ENCODE data around the gene TRIM66.

TRIM66 gene

GRCh38 chr11:8689726-8690255 lies 7.3 kb upstream of the TRIM66 start:
- H3K36me3 ChIP-seq (ENCODE audit: control insufficient read depth, insufficient read depth, low read length) = peaks cover 68% of the 10 kb centered on the region
- peak overlapping the region; percentile 69 for H3K27ac ChIP-seq (ENCODE audit: low read depth, low read length)

DNA sequence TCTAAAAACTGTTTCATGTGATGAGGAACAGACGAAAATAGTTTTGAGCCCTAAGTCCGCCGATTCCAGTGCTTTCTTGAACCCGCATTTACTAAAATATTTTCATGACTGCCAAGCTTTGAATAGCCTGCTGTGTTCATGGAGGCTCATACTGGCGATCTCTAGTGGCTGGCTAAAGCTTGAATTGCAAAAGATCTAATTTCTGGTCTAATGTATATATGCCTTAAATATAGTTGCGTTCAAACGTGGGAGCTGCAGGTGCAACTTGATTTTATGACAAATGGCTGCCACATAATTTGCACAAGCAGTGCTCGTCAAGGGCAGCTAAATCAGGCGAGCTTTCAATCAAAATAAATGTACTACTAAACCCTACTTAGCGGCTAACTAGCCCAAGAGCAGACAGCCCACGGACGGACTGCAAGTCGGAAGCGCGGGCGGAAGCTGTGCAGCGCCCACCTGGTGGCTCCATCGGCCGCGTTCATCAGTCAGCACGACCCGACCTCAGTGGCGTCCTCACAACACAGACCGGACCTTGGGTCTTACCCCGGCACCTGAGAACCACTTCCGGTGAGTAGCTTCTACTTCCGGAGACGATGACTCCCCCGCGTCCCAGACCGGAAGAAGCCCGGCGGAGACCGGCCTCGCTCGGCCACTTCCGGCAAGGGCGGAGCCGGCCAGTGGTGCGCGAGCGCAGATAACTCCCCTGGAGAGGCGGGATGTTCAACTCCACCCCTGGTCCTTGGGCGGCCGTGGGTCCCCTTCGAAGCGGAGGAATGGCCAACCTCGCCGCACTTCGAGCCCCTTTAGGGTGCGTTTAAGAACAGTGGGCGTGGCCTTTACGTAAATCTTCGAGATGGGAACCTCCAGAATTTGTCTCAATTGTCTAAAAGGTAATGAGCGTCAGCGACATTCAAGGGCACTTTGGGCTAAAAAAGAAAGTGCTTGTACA lies 6.2 kb upstream of the TRIM66 start:
- Histone ChIP-seq H3K4me1 (ENCODE audit: control insufficient read depth, insufficient read depth, low read length) (peaks cover 27% of the 10 kb centered on the region), H3K27me3 (ENCODE audit: control insufficient read depth, insufficient read depth, low read length) (no peaks in the 10 kb centered on the region), H3K9me3 (ENCODE audit: control insufficient read depth, insufficient read depth, low read depth, low read length) (no peaks in the 10 kb centered on the region), H3K4me3 (ENCODE audit: low read depth, low read length) (peak overlapping the region; percentile 67), H3K9ac (ENCODE audit: low read length) (peak overlapping the region; percentile 68), H3K36me3 (ENCODE audit: control insufficient read depth, insufficient read depth, low read length) (peaks cover 68% of the 10 kb centered on the region), H3K27ac (ENCODE audit: low read depth, low read length) (peak overlapping the region; percentile 69)

More at GRCh38 chr11:8689726-8690255, 7.3 kb upstream of the TRIM66 start:
- Histone ChIP-seq H3K9ac (ENCODE audit: low read length) (no peak overlapping the region), H3K27me3 (ENCODE audit: control insufficient read depth, insufficient read depth, low read length) (no peaks in the 10 kb centered on the region), H3K4me3 (ENCODE audit: low read depth, low read length) (peak overlapping the region; percentile 67), H3K4me1 (ENCODE audit: control insufficient read depth, insufficient read depth, low read length) (peaks cover 18% of the 10 kb centered on the region), H3K9me3 (ENCODE audit: control insufficient read depth, insufficient read depth, low read depth, low read length) (no peaks in the 10 kb centered on the region)

DNA sequence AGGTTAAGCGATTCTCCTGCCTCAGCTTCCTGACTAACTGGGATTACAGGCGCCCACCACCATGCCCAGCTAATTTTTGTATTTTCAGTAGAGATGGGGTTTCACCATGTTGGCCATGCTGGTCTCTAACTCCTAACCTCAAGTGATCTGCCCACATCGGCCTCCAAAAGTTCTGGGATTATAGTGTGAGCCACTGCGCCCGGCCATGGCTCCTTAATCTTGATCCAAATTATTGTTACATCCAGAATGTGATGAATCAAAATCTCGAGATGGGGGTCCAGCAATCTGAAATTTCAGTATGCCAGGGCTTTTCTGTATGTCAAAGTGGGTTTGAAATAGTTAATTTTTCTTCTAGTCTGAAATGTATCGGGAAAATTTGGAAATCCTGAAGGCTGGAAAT lies 3.9 kb upstream of the TRIM66 start:
- H3K4me3 ChIP-seq (ENCODE audit: low read depth, low read length) = no peak overlapping the region
- peaks cover 27% of the 10 kb centered on the region for H3K4me1 ChIP-seq (ENCODE audit: control insufficient read depth, insufficient read depth, low read length)
- no peaks in the 10 kb centered on the region for H3K9me3 ChIP-seq (ENCODE audit: control insufficient read depth, insufficient read depth, low read depth, low read length)
- H3K27me3 ChIP-seq (ENCODE audit: control insufficient read depth, insufficient read depth, low read length) = no peaks in the 10 kb centered on the region
- peaks cover 55% of the 10 kb centered on the region for H3K36me3 ChIP-seq (ENCODE audit: control insufficient read depth, insufficient read depth, low read length)
- H3K27ac ChIP-seq (ENCODE audit: low read depth, low read length) = no peak overlapping the region
- no peak overlapping the region for H3K9ac ChIP-seq (ENCODE audit: low read length)

- H3K9me3 ChIP-seq (ENCODE audit: control insufficient read depth, insufficient read depth, low read depth, low read length) = no peaks in the 10 kb centered on the region
- peaks cover 51% of the 10 kb centered on the region for H3K36me3 ChIP-seq (ENCODE audit: control insufficient read depth, insufficient read depth, low read length)
- peaks cover 27% of the 10 kb centered on the region for H3K4me1 ChIP-seq (ENCODE audit: control insufficient read depth, insufficient read depth, low read length)
- no peak overlapping the region for H3K27ac ChIP-seq (ENCODE audit: low read depth, low read length)
- no peak overlapping the region for H3K4me3 ChIP-seq (ENCODE audit: low read depth, low read length)
- H3K9ac ChIP-seq (ENCODE audit: low read length) = peak overlapping the region; percentile 3
- H3K27me3 ChIP-seq (ENCODE audit: control insufficient read depth, insufficient read depth, low read length) = no peaks in the 10 kb centered on the region
Observed at GRCh38 chr11:8685820-8686219, 3.4 kb upstream of the TRIM66 start.

DNA sequence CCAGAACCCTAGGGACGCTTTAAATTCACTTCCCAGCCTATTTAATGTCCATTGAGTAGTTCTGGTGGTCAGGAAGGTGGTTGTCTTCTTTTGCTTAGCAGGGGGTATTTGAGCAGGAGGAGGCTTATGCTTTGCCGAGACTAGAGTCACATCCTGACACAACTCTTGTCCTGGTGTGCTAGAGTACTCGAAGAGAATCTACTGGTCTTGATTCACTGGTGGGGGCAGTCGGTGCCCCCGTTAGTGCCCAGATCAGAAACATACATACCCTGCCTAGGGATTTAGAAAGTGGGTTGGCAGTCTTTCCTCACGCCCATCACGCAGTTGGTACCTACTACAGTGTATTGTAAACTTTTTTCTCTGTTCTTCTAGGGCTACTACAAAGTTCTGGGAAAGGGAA lies 2.8 kb upstream of the TRIM66 start:
- Histone ChIP-seq H3K9ac (ENCODE audit: low read length) (no peak overlapping the region), H3K9me3 (ENCODE audit: control insufficient read depth, insufficient read depth, low read depth, low read length) (no peaks in the 10 kb centered on the region), H3K36me3 (ENCODE audit: control insufficient read depth, insufficient read depth, low read length) (peaks cover 49% of the 10 kb centered on the region), H3K4me1 (ENCODE audit: control insufficient read depth, insufficient read depth, low read length) (peaks cover 27% of the 10 kb centered on the region), H3K4me3 (ENCODE audit: low read depth, low read length) (no peak overlapping the region; the same call in 1 of the 2 replicates), H3K27ac (ENCODE audit: low read depth, low read length) (no peak overlapping the region), H3K27me3 (ENCODE audit: control insufficient read depth, insufficient read depth, low read length) (no peaks in the 10 kb centered on the region)

GRCh38 chr11:8684600-8685290 lies 2.3 kb upstream of the TRIM66 start:
- H3K9ac ChIP-seq (ENCODE audit: low read length) = peak overlapping the region; percentile 98
- peaks cover 46% of the 10 kb centered on the region for H3K36me3 ChIP-seq (ENCODE audit: control insufficient read depth, insufficient read depth, low read length)
- no peaks in the 10 kb centered on the region for H3K27me3 ChIP-seq (ENCODE audit: control insufficient read depth, insufficient read depth, low read length)
- no peaks in the 10 kb centered on the region for H3K9me3 ChIP-seq (ENCODE audit: control insufficient read depth, insufficient read depth, low read depth, low read length)
- H3K4me1 ChIP-seq (ENCODE audit: control insufficient read depth, insufficient read depth, low read length) = peaks cover 27% of the 10 kb centered on the region
- H3K4me3 ChIP-seq (ENCODE audit: low read depth, low read length) = peak overlapping the region; percentile 88
- no peak overlapping the region for H3K27ac ChIP-seq (ENCODE audit: low read depth, low read length)

GRCh38 chr11:8683115-8683807 lies 796 bp upstream of the TRIM66 start:
- no peaks in the 10 kb centered on the region for H3K27me3 ChIP-seq (ENCODE audit: control insufficient read depth, insufficient read depth, low read length)
- peak overlapping the region; percentile 99 for H3K27ac ChIP-seq (ENCODE audit: low read depth, low read length)
- peaks cover 45% of the 10 kb centered on the region for H3K36me3 ChIP-seq (ENCODE audit: control insufficient read depth, insufficient read depth, low read length)
- peak overlapping the region; percentile 88 for H3K4me3 ChIP-seq (ENCODE audit: low read depth, low read length)
- no peaks in the 10 kb centered on the region for H3K9me3 ChIP-seq (ENCODE audit: control insufficient read depth, insufficient read depth, low read depth, low read length)
- peak overlapping the region; percentile 98 for H3K9ac ChIP-seq (ENCODE audit: low read length)
- peaks cover 23% of the 10 kb centered on the region for H3K4me1 ChIP-seq (ENCODE audit: control insufficient read depth, insufficient read depth, low read length)

DNA sequence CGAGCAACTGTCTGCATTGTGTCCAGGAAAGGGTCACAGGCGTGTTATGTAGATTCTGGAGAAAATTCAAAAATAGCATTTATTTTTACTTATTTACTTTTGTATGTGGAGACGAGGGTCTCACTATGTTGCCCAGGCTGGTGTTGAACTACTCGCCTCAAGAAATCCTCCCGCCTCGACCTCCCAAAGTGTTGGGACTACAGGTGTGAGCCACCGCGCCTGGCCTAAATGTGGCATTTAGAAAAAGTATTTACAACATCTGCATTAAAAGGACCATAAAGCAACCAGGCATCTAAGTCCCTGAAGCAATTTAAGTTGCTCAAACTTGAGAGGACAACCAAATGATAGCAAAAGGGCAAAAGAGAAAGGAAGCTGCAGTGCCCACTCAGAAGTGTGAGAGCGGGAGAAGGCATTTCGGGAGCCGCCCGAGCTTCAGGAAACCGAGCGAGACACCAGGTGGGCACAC lies 595 bp downstream of the TRIM66 start:
- H3K9me3 ChIP-seq (ENCODE audit: control insufficient read depth, insufficient read depth, low read depth, low read length) = no peaks in the 10 kb centered on the region
- H3K36me3 ChIP-seq (ENCODE audit: control insufficient read depth, insufficient read depth, low read length) = peaks cover 41% of the 10 kb centered on the region
- peak overlapping the region; percentile 99 for H3K27ac ChIP-seq (ENCODE audit: low read depth, low read length)
- H3K4me1 ChIP-seq (ENCODE audit: control insufficient read depth, insufficient read depth, low read length) = peaks cover 17% of the 10 kb centered on the region
- H3K9ac ChIP-seq (ENCODE audit: low read length) = peak overlapping the region; percentile 98
- H3K4me3 ChIP-seq (ENCODE audit: low read depth, low read length) = peak overlapping the region; percentile 88
- H3K27me3 ChIP-seq (ENCODE audit: control insufficient read depth, insufficient read depth, low read length) = no peaks in the 10 kb centered on the region

- peaks cover 11% of the 10 kb centered on the region for H3K4me1 ChIP-seq (ENCODE audit: control insufficient read depth, insufficient read depth, low read length)
- no peak overlapping the region for H3K4me3 ChIP-seq (ENCODE audit: low read depth, low read length)
- H3K9me3 ChIP-seq (ENCODE audit: control insufficient read depth, insufficient read depth, low read depth, low read length) = no peaks in the 10 kb centered on the region
- no peak overlapping the region for H3K9ac ChIP-seq (ENCODE audit: low read length)
- H3K27me3 ChIP-seq (ENCODE audit: control insufficient read depth, insufficient read depth, low read length) = no peaks in the 10 kb centered on the region
- peaks cover 12% of the 10 kb centered on the region for H3K36me3 ChIP-seq (ENCODE audit: control insufficient read depth, insufficient read depth, low read length)
- H3K27ac ChIP-seq (ENCODE audit: low read depth, low read length) = no peak overlapping the region
Observed at GRCh38 chr11:8679006-8679405, 3.5 kb downstream of the TRIM66 start.

DNA sequence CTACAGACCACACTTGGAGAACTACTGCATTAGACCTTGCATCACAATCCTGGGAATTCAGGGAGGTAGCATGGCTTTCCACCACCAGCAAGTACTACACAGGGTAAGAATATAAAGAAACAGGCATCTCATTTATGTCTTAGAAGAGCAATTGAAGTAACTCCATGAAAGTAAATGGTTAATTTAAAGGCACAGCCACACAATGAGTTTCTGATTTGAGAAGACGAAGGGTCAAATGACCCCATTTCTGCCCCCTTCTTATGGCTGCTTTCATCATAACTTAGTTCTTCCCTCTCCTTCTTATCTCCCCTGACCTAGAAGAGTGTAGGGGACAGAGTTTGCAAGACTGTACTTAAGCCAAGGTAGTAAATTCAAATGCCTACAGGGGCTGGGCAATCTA lies 6.0 kb downstream of the TRIM66 start:
- Histone ChIP-seq H3K4me1 (ENCODE audit: control insufficient read depth, insufficient read depth, low read length) (peaks cover 20% of the 10 kb centered on the region), H3K9ac (ENCODE audit: low read length) (no peak overlapping the region), H3K36me3 (ENCODE audit: control insufficient read depth, insufficient read depth, low read length) (no peaks in the 10 kb centered on the region), H3K27ac (ENCODE audit: low read depth, low read length) (no peak overlapping the region), H3K4me3 (ENCODE audit: low read depth, low read length) (no peak overlapping the region), H3K9me3 (ENCODE audit: control insufficient read depth, insufficient read depth, low read depth, low read length) (no peaks in the 10 kb centered on the region), H3K27me3 (ENCODE audit: control insufficient read depth, insufficient read depth, low read length) (no peaks in the 10 kb centered on the region)

Measured in HUES6 (cell line).